WTC11 (cell line): ENCODE measurements around the gene SNX14. TPM values are rescaled to one million over a fixed set of nuclear protein-coding genes. Genes with fewer than 3 reads are reported as not detected.

Source experiments
- CBFB ChIP-seq: sonication (generic); formaldehyde crosslinking; IDR thresholded peaks from 2 replicates; pipeline ENCODE4 v1.8.1; 2022; ENCODE audit warnings: mild to moderate bottlenecking, low read depth, missing genetic modification reagents
- CREM ChIP-seq: sonication (generic); formaldehyde crosslinking; IDR thresholded peaks from 2 replicates; pipeline ENCODE4 v1.8.1; 2022; ENCODE audit warnings: mild to moderate bottlenecking, missing genetic modification reagents, moderate library complexity
- EMX1 ChIP-seq: fragments of 250-450 bp; sonication (Bioruptor Pico); IDR thresholded peaks from 2 replicates; pipeline ENCODE4 v1.8.0; 2021; ENCODE audit warnings: mild to moderate bottlenecking
- ETV6 ChIP-seq: sonication (generic); formaldehyde crosslinking; IDR thresholded peaks from 2 replicates; pipeline ENCODE4 v1.8.1; 2022; ENCODE audit warnings: mild to moderate bottlenecking, missing genetic modification reagents
- FOXP1 ChIP-seq: sonication (generic); formaldehyde crosslinking; IDR thresholded peaks from 2 replicates; pipeline ENCODE4 v1.8.0; 2022; ENCODE audit warnings: missing genetic modification reagents, mild to moderate bottlenecking, moderate library complexity, borderline replicate concordance
- GTF2I ChIP-seq: fragments of 250-450 bp; sonication (Bioruptor Pico); conservative IDR thresholded peaks from 2 replicates; pipeline ENCODE4 v1.4.0; 2021; ENCODE audit warnings: mild to moderate bottlenecking
- JAZF1 ChIP-seq: fragments of 250-450 bp; sonication (Bioruptor Pico); IDR thresholded peaks from 2 replicates; pipeline ENCODE4 v1.9.0; 2021; ENCODE audit warnings: moderate library complexity, mild to moderate bottlenecking, inconsistent platforms
- JUN ChIP-seq: sonication (generic); formaldehyde crosslinking; IDR thresholded peaks from 2 replicates; pipeline ENCODE4 v1.8.0; 2023; ENCODE audit warnings: mild to moderate bottlenecking, missing genetic modification reagents
- NFATC4 ChIP-seq: fragments of 250-450 bp; sonication (Bioruptor Pico); IDR thresholded peaks from 2 replicates; pipeline ENCODE4 v1.9.0; 2021; ENCODE audit warnings: mild to moderate bottlenecking
- NFE2L1 ChIP-seq: sonication (generic); formaldehyde crosslinking; IDR thresholded peaks from 2 replicates; pipeline ENCODE4 v1.8.1; 2023; ENCODE audit warnings: missing genetic modification reagents
- NFYB ChIP-seq: sonication (generic); formaldehyde crosslinking; conservative IDR thresholded peaks from 2 replicates; pipeline ENCODE4 v1.8.0; 2022; ENCODE audit warnings: low read depth, missing genetic modification reagents
- NR1H2 ChIP-seq: sonication (generic); formaldehyde crosslinking; IDR thresholded peaks from 2 replicates; pipeline ENCODE4 v1.9.0; 2021; ENCODE audit warnings: mild to moderate bottlenecking, moderate library complexity, missing genetic modification reagents
- PRRX2 ChIP-seq: fragments of 250-450 bp; sonication (Bioruptor Pico); IDR thresholded peaks from 2 replicates; pipeline ENCODE4 v1.8.0; 2021; ENCODE audit warnings: mild to moderate bottlenecking
- SOX15 ChIP-seq: fragments of 250-450 bp; sonication (Bioruptor Pico); IDR thresholded peaks from 2 replicates; pipeline ENCODE4 v1.9.0; 2021; ENCODE audit warnings: mild to moderate bottlenecking
- TEAD4 ChIP-seq: sonication (generic); formaldehyde crosslinking; IDR thresholded peaks from 2 replicates; pipeline ENCODE4 v1.8.0; 2022; ENCODE audit warnings: mild to moderate bottlenecking, missing genetic modification reagents
- ZNF121 ChIP-seq: sonication (generic); formaldehyde crosslinking; IDR thresholded peaks from 2 replicates; pipeline ENCODE4 v1.8.0; 2023; ENCODE audit warnings: missing genetic modification reagents
- ZNF219 ChIP-seq: sonication (generic); formaldehyde crosslinking; IDR thresholded peaks from 2 replicates; pipeline ENCODE4 v1.8.0; 2023; ENCODE audit warnings: missing genetic modification reagents, mild to moderate bottlenecking, borderline replicate concordance
- ZNF263 ChIP-seq: sonication (generic); formaldehyde crosslinking; IDR thresholded peaks from 2 replicates; pipeline ENCODE4 v1.8.1; 2022; ENCODE audit warnings: low read depth, mild to moderate bottlenecking, moderate library complexity, missing genetic modification reagents
- ZNF317 ChIP-seq: sonication (generic); formaldehyde crosslinking; IDR thresholded peaks from 2 replicates; pipeline ENCODE4 v1.8.1; 2023; ENCODE audit warnings: low read depth, mild to moderate bottlenecking, moderate library complexity, missing genetic modification reagents, borderline replicate concordance
- ZNF416 ChIP-seq: fragments of 250-450 bp; sonication (Bioruptor Pico); IDR thresholded peaks from 2 replicates; pipeline ENCODE4 v1.9.0; 2021; ENCODE audit warnings: mild to moderate bottlenecking, inconsistent platforms
- total RNA-seq: library from RNA; stranded (reverse); gene quantifications from 3 replicates; pipeline ENCODE4 v1.2.3, GENCODE V29; 2021
- TF ChIP-seq, protein P1 (sequence below): fragments of 250-450 bp; sonication (Bioruptor Pico); IDR thresholded peaks from 2 replicates; pipeline ENCODE4 v1.9.0; 2021; ENCODE audit warnings: mild to moderate bottlenecking, borderline replicate concordance
- TF ChIP-seq, protein P2 (sequence below): sonication (generic); formaldehyde crosslinking; IDR thresholded peaks from 2 replicates; pipeline ENCODE4 v1.8.1; 2023; ENCODE audit warnings: mild to moderate bottlenecking, missing genetic modification reagents, moderate library complexity
- TF ChIP-seq, protein P3 (sequence below): sonication (generic); formaldehyde crosslinking; IDR thresholded peaks from 2 replicates; pipeline ENCODE4 v1.8.0; 2023; ENCODE audit warnings: mild to moderate bottlenecking, missing genetic modification reagents
- TF ChIP-seq, protein P4 (sequence below): sonication (generic); formaldehyde crosslinking; IDR thresholded peaks from 2 replicates; pipeline ENCODE4 v1.8.1; 2022; ENCODE audit warnings: low read depth, mild to moderate bottlenecking, moderate library complexity, missing genetic modification reagents, borderline replicate concordance
- TF ChIP-seq, protein P5 (sequence below): sonication (generic); formaldehyde crosslinking; IDR thresholded peaks from 2 replicates; pipeline ENCODE4 v1.8.0; 2022; ENCODE audit warnings: missing genetic modification reagents
- TF ChIP-seq, protein P6 (sequence below): fragments of 250-450 bp; sonication (Bioruptor Pico); IDR thresholded peaks from 2 replicates; pipeline ENCODE4 v2.1.2; 2022; ENCODE audit warnings: mild to moderate bottlenecking, moderate library complexity

SNX14 gene
- total RNA-seq, 1 experiment from 2014 or later: 34.3 TPM

DNA sequence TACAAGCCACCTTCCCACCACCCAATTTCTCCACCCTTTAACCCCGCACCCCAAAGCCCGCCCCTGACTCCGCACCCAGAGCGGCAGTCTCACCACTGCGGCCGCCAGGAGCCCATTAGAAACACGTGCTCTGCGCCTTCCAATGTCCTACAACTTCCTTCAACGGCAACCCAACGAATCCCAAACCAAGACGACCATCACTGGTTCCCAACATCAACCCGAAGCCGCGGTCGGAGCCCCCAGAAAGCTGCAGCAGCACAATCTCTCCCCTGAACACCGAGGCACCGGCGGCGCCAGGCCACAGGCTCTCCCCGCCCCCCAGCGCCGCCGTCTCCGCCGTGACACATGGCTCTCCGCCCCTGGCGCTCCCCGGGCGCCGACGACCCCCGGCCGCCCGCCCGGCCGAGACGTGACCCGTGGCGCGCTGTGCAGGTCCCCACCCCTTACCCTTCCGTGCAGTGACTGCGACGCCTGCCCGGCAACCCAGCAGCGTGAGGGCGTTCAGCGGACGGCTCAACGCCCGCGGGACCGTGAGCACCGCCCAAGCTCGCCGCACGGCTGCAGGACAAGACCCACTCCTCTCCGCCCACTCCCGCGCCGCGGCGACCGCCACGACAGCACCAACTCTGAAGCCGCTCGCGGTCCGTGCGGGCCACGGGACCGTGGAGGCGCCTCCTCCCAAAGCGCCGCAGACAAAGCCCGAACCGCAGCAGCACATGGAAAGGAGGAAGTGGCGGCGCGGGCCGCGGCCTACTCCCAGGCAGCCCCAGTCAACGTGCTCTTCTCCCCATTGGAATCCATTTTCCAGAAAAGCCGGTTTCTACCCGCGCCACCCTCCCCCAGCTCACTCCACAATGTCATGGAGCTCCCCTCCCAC lies 48.5 kb upstream of the SNX14 start (continued):
- TF ChIP-seq ZNF263: no peak
- TF ChIP-seq NFE2L1 (CRISPR knock-in tag): no peak
- TF ChIP-seq NFYB (CRISPR knock-in tag): no peak; the same call in 1 of the 2 replicates
- TF ChIP-seq NFATC4: no peak
- no peak for TF ChIP-seq ZNF317 (CRISPR knock-in tag)
- no peak for TF ChIP-seq PRRX2 (CRISPR knock-in tag)
- TF ChIP-seq CBFB (CRISPR knock-in tag): no peak
- TF ChIP-seq, protein P1, sequence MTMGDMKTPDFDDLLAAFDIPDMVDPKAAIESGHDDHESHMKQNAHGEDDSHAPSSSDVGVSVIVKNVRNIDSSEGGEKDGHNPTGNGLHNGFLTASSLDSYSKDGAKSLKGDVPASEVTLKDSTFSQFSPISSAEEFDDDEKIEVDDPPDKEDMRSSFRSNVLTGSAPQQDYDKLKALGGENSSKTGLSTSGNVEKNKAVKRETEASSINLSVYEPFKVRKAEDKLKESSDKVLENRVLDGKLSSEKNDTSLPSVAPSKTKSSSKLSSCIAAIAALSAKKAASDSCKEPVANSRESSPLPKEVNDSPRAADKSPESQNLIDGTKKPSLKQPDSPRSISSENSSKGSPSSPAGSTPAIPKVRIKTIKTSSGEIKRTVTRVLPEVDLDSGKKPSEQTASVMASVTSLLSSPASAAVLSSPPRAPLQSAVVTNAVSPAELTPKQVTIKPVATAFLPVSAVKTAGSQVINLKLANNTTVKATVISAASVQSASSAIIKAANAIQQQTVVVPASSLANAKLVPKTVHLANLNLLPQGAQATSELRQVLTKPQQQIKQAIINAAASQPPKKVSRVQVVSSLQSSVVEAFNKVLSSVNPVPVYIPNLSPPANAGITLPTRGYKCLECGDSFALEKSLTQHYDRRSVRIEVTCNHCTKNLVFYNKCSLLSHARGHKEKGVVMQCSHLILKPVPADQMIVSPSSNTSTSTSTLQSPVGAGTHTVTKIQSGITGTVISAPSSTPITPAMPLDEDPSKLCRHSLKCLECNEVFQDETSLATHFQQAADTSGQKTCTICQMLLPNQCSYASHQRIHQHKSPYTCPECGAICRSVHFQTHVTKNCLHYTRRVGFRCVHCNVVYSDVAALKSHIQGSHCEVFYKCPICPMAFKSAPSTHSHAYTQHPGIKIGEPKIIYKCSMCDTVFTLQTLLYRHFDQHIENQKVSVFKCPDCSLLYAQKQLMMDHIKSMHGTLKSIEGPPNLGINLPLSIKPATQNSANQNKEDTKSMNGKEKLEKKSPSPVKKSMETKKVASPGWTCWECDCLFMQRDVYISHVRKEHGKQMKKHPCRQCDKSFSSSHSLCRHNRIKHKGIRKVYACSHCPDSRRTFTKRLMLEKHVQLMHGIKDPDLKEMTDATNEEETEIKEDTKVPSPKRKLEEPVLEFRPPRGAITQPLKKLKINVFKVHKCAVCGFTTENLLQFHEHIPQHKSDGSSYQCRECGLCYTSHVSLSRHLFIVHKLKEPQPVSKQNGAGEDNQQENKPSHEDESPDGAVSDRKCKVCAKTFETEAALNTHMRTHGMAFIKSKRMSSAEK: no peak
- no peak for TF ChIP-seq GTF2I (CRISPR knock-in tag)
- no peak for TF ChIP-seq SOX15 (CRISPR knock-in tag)
- TF ChIP-seq, protein P2, sequence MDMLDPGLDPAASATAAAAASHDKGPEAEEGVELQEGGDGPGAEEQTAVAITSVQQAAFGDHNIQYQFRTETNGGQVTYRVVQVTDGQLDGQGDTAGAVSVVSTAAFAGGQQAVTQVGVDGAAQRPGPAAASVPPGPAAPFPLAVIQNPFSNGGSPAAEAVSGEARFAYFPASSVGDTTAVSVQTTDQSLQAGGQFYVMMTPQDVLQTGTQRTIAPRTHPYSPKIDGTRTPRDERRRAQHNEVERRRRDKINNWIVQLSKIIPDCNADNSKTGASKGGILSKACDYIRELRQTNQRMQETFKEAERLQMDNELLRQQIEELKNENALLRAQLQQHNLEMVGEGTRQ (CRISPR knock-in tag): no peak
- peak; percentile 5; the same call in 1 of the 2 replicates for TF ChIP-seq JUN
- TF ChIP-seq, protein P3, sequence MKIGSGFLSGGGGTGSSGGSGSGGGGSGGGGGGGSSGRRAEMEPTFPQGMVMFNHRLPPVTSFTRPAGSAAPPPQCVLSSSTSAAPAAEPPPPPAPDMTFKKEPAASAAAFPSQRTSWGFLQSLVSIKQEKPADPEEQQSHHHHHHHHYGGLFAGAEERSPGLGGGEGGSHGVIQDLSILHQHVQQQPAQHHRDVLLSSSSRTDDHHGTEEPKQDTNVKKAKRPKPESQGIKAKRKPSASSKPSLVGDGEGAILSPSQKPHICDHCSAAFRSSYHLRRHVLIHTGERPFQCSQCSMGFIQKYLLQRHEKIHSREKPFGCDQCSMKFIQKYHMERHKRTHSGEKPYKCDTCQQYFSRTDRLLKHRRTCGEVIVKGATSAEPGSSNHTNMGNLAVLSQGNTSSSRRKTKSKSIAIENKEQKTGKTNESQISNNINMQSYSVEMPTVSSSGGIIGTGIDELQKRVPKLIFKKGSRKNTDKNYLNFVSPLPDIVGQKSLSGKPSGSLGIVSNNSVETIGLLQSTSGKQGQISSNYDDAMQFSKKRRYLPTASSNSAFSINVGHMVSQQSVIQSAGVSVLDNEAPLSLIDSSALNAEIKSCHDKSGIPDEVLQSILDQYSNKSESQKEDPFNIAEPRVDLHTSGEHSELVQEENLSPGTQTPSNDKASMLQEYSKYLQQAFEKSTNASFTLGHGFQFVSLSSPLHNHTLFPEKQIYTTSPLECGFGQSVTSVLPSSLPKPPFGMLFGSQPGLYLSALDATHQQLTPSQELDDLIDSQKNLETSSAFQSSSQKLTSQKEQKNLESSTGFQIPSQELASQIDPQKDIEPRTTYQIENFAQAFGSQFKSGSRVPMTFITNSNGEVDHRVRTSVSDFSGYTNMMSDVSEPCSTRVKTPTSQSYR: no peak
- no peak for TF ChIP-seq EMX1 (CRISPR knock-in tag)
- TF ChIP-seq, protein P4, sequence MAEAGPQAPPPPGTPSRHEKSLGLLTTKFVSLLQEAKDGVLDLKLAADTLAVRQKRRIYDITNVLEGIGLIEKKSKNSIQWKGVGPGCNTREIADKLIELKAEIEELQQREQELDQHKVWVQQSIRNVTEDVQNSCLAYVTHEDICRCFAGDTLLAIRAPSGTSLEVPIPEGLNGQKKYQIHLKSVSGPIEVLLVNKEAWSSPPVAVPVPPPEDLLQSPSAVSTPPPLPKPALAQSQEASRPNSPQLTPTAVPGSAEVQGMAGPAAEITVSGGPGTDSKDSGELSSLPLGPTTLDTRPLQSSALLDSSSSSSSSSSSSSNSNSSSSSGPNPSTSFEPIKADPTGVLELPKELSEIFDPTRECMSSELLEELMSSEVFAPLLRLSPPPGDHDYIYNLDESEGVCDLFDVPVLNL (CRISPR knock-in tag): 0 out of 2 replicates have a peak, but pooled peaks have one; percentile 72
- TF ChIP-seq ZNF219 (CRISPR knock-in tag): peak; percentile 64; the same call in 1 of the 2 replicates
- TF ChIP-seq, protein P5, sequence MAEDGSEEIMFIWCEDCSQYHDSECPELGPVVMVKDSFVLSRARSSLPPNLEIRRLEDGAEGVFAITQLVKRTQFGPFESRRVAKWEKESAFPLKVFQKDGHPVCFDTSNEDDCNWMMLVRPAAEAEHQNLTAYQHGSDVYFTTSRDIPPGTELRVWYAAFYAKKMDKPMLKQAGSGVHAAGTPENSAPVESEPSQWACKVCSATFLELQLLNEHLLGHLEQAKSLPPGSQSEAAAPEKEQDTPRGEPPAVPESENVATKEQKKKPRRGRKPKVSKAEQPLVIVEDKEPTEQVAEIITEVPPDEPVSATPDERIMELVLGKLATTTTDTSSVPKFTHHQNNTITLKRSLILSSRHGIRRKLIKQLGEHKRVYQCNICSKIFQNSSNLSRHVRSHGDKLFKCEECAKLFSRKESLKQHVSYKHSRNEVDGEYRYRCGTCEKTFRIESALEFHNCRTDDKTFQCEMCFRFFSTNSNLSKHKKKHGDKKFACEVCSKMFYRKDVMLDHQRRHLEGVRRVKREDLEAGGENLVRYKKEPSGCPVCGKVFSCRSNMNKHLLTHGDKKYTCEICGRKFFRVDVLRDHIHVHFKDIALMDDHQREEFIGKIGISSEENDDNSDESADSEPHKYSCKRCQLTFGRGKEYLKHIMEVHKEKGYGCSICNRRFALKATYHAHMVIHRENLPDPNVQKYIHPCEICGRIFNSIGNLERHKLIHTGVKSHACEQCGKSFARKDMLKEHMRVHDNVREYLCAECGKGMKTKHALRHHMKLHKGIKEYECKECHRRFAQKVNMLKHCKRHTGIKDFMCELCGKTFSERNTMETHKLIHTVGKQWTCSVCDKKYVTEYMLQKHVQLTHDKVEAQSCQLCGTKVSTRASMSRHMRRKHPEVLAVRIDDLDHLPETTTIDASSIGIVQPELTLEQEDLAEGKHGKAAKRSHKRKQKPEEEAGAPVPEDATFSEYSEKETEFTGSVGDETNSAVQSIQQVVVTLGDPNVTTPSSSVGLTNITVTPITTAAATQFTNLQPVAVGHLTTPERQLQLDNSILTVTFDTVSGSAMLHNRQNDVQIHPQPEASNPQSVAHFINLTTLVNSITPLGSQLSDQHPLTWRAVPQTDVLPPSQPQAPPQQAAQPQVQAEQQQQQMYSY: no peak
- no peak for TF ChIP-seq NR1H2 (CRISPR knock-in tag)
- TF ChIP-seq JAZF1: no peak
- no peak for TF ChIP-seq ZNF416 (CRISPR knock-in tag)
- TF ChIP-seq ZNF121 (CRISPR knock-in tag): no peak
- no peak; the same call in 1 of the 2 replicates for TF ChIP-seq CREM (CRISPR knock-in tag)
- no peak for TF ChIP-seq ETV6
- TF ChIP-seq TEAD4 (CRISPR knock-in tag): no peak
- TF ChIP-seq, protein P6, sequence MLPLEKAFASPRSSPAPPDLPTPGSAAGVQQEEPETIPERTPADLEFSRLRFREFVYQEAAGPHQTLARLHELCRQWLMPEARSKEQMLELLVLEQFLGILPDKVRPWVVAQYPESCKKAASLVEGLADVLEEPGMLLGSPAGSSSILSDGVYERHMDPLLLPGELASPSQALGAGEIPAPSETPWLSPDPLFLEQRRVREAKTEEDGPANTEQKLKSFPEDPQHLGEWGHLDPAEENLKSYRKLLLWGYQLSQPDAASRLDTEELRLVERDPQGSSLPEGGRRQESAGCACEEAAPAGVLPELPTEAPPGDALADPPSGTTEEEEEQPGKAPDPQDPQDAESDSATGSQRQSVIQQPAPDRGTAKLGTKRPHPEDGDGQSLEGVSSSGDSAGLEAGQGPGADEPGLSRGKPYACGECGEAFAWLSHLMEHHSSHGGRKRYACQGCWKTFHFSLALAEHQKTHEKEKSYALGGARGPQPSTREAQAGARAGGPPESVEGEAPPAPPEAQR (CRISPR knock-in tag): no peak
- TF ChIP-seq FOXP1 (CRISPR knock-in tag): peak; percentile 86
